Stimulated activated naive CD8-positive, alpha-beta T cell treated with anti-CD3 and anti-CD28 coated beads, Interleukin-15, amount 100 ng/mL, for 72 hours (primary cell): ENCODE measurements around the gene ADAM23.
A peak's percentile ranks its signal among the peaks of the same experiment; 100 is the strongest.

Experiments used
- ATAC-seq: fragments of 150-1000 bp; cut with Tn5 transposase; 2 replicates; pipeline ENCODE4 v1.10.0; 2021; ENCODE audit warnings: mild to moderate bottlenecking, moderate library complexity
- DNase-seq, 2 donors: peaks; one replicate each; pipeline ENCODE4 v3.0.0; 2021 to 2022
- H3K27ac Mint-ChIP-seq, 2 donors: one replicate each; pipeline ENCODE4 v1.8.0; 2022; ENCODE audit warnings: mild to moderate bottlenecking in 2 of 2, mixed read lengths in 2 of 2, moderate library complexity in 2 of 2
- H3K27me3 Mint-ChIP-seq: one replicate; pipeline ENCODE4 v1.8.0; 2022; ENCODE audit warnings: mixed read lengths
- H3K4me1 Mint-ChIP-seq: one replicate; pipeline ENCODE4 v1.8.0; 2022; ENCODE audit warnings: mild to moderate bottlenecking, mixed read lengths
- H3K4me3 Mint-ChIP-seq, 2 donors: one replicate each; pipeline ENCODE4 v1.8.0; 2022; ENCODE audit warnings: mild to moderate bottlenecking in 2 of 2, mixed read lengths in 2 of 2, moderate library complexity in 1 of 2
- H3K9me3 Mint-ChIP-seq, 2 donors: one replicate each; pipeline ENCODE4 v1.8.0; 2022; ENCODE audit warnings: mixed read lengths in 2 of 2

Gene ADAM23

DNA sequence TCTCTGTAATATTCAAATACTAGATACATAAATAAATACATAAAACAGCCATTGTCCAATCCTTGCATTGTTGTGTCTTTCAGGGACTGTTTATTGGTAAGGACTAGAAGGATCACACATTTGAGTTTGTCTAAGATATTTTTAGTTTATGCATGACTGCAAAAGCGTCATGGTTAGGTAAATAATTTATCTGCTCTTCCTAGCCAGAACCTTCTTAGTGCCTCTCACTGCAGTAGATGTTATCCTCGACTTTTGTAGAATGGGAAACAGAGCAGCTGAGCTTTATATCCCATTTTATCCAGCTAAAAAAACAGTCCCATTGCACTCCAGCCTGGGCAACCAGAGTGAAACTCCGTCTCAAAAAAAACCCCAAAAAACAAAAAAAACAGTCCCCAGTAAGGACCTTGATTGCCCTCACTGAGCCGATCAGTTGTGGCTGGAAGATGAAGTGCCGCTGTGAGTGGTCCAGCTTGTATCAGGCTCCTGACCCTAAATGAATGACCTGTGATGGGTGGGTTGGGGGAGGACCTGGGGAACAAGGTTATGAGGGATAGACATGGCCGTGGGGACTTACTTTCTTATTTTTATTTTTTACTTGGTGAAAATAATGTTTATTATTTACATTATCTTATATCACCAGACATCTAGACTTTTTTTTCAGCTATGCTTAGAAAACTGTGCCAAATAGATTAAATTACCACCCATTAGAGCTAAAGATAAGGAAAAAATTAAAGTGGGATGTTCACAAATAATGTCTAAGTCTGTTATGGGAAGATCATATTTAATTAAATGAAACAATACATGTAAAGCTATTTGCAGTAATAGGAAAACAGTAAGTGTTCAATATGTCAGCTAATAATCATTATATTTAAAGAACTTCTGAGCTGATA, 10.9 kb upstream of the ADAM23 start:
- ATAC-seq (no peak), DNase-seq (no peak)
- no peak overlapping the region for H3K4me3 Mint-ChIP-seq
- H3K27me3 Mint-ChIP-seq = peaks cover 11% of the 10 kb centered on the region
- no peak overlapping the region for H3K27ac Mint-ChIP-seq
- no peaks in the 10 kb centered on the region for H3K4me1 Mint-ChIP-seq
- H3K9me3 Mint-ChIP-seq = no peaks in the 10 kb centered on the region

DNA sequence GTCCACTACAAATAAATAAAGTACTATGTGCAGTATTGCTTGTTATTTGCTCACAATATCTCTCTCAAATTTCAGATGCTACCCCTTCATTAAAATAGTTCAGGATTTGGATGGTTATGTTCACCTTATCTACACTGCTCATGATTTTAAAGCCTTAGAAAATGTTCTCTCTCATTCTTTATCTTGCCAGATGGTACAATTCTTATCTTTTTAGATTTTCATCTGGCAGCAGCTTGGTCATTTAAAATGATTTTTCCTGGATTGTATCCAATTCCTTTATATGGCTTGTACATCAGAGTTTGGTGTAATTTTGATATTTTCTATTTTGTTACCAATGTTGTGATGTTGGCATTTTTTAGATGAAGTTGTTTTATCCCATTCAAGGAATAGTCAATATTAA, 10.1 kb upstream of the ADAM23 start:
- H3K4me3 Mint-ChIP-seq = no peak overlapping the region
- peaks cover 11% of the 10 kb centered on the region for H3K27me3 Mint-ChIP-seq
- no peaks in the 10 kb centered on the region for H3K9me3 Mint-ChIP-seq
- DNase-seq (no peak), ATAC-seq (no peak)
- no peaks in the 10 kb centered on the region for H3K4me1 Mint-ChIP-seq
- no peak overlapping the region for H3K27ac Mint-ChIP-seq

DNA sequence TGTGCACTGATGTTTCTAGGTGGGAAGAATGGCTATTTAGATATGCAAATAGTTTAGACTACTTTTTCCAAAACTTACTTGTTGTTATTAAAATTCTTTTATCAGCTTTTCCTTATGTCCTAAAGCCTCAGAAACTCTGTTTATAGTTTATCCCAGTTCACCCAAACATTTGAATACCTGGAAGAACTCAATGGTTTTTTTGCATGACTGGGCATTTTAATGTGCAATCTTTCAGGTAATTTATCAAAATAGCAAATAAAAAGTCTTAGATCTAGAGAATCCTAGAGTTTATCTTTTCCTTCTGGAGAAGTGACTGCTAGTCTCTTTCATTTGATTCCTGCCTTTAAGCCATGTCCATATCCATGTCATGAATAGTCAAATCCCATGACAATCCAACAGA, 9.6 kb upstream of the ADAM23 start:
- peaks cover 15% of the 10 kb centered on the region for H3K27me3 Mint-ChIP-seq
- ATAC-seq (no peak), DNase-seq (no peak)
- no peak overlapping the region for H3K27ac Mint-ChIP-seq
- no peak overlapping the region for H3K4me3 Mint-ChIP-seq
- no peaks in the 10 kb centered on the region for H3K4me1 Mint-ChIP-seq
- H3K9me3 Mint-ChIP-seq = no peaks in the 10 kb centered on the region

- no peak for ATAC-seq
- H3K4me3 Mint-ChIP-seq = no peak overlapping the region
- H3K9me3 Mint-ChIP-seq = no peaks in the 10 kb centered on the region
- no peak for DNase-seq
- H3K4me1 Mint-ChIP-seq = no peaks in the 10 kb centered on the region
- peaks cover 31% of the 10 kb centered on the region for H3K27me3 Mint-ChIP-seq
- H3K27ac Mint-ChIP-seq = no peak overlapping the region
These were observed 7.6 kb upstream of the ADAM23 start for GRCh38 chr2:206435742-206436141.

DNA sequence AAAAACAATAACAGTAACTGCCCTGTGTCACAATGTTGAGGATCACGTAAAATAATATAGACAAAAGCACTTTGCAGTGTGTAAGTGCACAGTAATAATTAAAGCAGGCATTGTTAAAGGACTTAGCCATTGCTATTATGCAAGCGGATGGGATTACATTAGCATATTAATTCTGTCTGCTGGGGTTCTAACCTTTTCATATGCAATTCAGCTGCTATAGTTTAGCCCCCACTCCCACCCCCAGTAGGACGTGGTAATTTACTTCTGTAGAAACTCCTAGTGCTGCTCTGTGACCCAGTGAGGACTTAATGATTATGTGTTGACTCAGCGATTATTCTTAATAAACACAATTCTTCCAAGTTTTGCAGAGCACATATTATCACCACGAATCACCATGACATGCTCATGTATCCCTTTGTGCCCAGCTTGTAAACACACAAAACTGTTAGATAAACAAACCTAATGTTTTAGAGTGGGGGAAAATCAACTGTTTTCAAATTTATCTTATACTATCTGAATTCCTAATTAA, 5.1 kb upstream of the ADAM23 start:
- Mint-ChIP-seq H3K27ac (no peak overlapping the region), H3K4me1 (peaks cover 11% of the 10 kb centered on the region), H3K9me3 (no peaks in the 10 kb centered on the region), H3K4me3 (no peak overlapping the region), H3K27me3 (peaks cover 56% of the 10 kb centered on the region)
- DNase-seq (no peak), ATAC-seq (no peak)

DNA sequence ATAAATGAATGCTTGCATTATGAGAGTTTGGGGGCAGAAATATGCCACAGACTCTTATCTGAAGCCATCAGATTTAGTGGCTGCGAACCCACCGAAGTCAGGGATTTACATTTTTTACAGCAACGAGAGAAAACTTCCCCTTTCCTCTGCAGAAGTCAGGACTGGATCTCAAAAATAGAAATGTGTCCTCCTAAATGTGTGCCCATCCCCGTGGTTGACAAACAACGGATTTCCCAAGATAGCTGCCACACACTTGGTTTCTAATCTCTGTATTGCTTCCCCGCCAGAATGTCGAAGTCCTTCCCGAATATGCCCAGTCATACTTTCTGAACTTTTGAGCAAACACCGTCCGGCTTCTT, 879 bp upstream of the ADAM23 start:
- Mint-ChIP-seq H3K27me3 (peaks cover 79% of the 10 kb centered on the region), H3K4me3 (peak overlapping the region; percentile 74 to 78), H3K27ac (no peak overlapping the region), H3K4me1 (peaks cover 18% of the 10 kb centered on the region), H3K9me3 (no peaks in the 10 kb centered on the region)
- no peak for DNase-seq
- ATAC-seq = no peak

DNA sequence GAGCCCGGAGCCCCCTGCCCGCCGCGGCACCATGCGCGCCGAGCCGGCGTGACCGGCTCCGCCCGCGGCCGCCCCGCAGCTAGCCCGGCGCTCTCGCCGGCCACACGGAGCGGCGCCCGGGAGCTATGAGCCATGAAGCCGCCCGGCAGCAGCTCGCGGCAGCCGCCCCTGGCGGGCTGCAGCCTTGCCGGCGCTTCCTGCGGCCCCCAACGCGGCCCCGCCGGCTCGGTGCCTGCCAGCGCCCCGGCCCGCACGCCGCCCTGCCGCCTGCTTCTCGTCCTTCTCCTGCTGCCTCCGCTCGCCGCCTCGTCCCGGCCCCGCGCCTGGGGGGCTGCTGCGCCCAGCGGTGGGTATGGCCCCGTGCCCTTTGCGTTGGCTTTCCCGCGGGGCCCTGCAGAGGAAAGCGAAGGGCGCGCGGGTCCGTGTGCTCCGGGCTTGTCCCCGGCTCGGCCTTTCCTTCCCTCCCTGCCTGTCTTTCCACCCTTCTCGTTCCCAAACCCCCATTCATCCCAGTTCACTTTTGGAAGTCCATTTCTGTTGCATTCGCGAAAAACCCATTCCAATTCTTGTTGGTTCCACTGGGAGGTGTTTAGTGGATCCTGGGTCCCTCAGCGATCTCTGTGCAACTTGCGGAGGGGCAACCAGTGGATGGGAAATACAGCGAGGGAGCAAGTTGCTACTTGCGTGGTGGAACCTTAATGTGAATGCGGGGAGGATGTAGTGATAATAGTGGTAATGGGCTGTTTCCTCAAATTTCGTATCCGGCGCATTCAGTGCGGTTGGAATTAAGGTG, 599 bp downstream of the ADAM23 start:
- H3K4me3 Mint-ChIP-seq = peak overlapping the region; percentile 80 to 88
- no peak overlapping the region for H3K27ac Mint-ChIP-seq
- peak in 1 of 2 donors; percentile 18 for DNase-seq
- peaks cover 87% of the 10 kb centered on the region for H3K27me3 Mint-ChIP-seq
- no peaks in the 10 kb centered on the region for H3K9me3 Mint-ChIP-seq
- peaks cover 18% of the 10 kb centered on the region for H3K4me1 Mint-ChIP-seq
- ATAC-seq = peak; percentile 75

DNA sequence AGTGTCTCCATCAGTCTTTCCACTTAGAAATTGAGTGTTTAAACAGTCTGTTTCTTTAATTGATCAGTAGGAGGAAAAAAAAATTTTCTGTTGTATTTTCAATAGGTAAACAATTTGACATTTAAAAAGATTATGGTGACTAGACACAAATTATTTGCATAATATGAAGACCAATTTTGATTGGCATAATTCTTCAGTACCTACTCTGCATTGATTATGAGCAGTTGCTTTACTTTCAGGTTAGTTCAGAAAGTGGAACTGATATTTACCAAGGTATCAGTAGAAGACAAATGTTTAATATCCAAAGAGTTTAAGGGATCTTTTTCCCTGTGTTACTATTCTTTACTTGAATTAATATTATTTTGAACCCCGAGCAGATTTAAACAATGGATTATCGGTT, 2.6 kb downstream of the ADAM23 start:
- Mint-ChIP-seq H3K4me3 (no peak overlapping the region), H3K27ac (no peak overlapping the region), H3K9me3 (peaks cover 0 to 5% of the 10 kb centered on the region in 2 donors), H3K4me1 (peaks cover 18% of the 10 kb centered on the region), H3K27me3 (peaks cover 81% of the 10 kb centered on the region)
- no peak for ATAC-seq
- no peak for DNase-seq

DNA sequence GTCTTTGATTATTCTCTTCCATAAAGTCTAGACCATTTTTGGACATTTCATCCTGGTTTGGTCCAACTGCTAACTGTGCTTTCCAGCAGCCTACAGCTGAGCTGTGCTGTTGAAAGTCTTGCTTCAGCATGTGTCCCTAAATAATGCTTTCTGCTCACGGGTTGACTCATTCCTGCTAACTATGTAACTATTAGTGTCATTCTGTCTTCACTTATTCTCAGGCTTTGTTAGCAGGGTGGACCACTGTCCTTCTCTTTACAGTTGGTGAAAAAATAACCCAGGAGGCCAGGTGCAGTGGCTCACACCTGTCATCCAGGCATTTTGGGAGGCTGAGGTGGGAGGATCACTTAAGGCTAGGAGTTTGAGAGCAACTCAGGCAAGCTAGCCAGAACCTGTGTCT, 8.9 kb downstream of the ADAM23 start:
- Mint-ChIP-seq H3K4me1 (no peaks in the 10 kb centered on the region), H3K27ac (no peak overlapping the region), H3K27me3 (peaks cover 41% of the 10 kb centered on the region), H3K9me3 (peaks cover 0 to 8% of the 10 kb centered on the region in 2 donors), H3K4me3 (no peak overlapping the region)
- DNase-seq (no peak), ATAC-seq (no peak)

DNA sequence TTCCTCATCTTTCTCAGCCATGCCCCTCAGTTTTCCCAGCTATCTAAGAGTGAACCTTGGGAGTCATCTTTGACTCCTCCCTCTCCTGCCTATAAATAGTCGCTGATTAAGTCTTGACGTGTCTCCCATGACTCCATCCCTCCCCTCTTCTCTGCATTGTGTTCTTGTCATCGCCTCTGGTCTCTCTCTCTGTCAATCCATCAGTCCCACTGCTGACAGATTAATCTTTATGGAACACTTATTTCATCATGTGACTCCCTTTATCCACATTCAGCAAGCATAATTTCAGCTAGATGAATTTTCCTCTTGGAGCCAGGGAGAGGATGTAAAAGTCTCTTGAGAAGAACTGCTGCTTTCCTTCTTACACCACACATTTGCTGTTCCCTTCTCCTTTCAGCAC, 9.4 kb downstream of the ADAM23 start:
- Mint-ChIP-seq H3K4me1 (no peaks in the 10 kb centered on the region), H3K27ac (no peak overlapping the region), H3K4me3 (no peak overlapping the region), H3K9me3 (peaks cover 0 to 8% of the 10 kb centered on the region in 2 donors), H3K27me3 (peaks cover 36% of the 10 kb centered on the region)
- DNase-seq = no peak
- no peak for ATAC-seq

DNA sequence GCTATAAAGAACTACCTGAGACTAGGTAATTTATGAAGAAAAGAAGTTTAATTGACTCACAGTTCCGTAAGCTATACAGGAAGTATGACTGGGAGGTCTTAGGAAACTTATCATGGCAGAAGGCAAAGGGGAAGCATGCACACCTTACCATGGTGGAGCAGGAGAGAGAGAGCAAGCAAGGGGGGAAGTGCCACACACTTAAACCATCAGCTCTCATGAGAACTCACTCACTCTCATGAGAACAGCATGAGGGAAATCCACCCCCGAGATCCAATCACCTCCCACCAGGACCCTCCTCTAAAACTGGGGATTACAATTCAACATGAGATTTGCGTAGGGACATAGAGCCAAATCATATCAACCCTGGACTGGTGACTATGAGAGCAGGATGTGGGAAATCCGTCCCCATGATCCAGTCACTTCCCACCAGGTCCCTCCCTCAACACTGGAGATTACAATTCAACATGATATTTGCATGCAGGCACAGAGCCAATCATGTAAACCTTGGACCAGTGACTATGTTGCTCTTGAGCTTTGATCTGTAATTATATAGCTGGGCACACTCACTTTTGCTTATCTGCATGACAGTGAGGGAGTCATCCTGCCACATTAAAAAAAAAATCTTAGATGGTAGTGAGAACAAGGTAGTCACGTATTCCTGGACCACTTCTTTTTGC, 12.9 kb downstream of the ADAM23 start:
- no peak for ATAC-seq
- H3K4me1 Mint-ChIP-seq = no peaks in the 10 kb centered on the region
- H3K27ac Mint-ChIP-seq = no peak overlapping the region
- H3K27me3 Mint-ChIP-seq = peaks cover 29% of the 10 kb centered on the region
- DNase-seq = no peak
- no peak overlapping the region for H3K4me3 Mint-ChIP-seq
- peaks cover 0 to under 1% of the 10 kb centered on the region in 2 donors for H3K9me3 Mint-ChIP-seq

GRCh38 chr2:206457188-206457634, 13.9 kb downstream of the ADAM23 start:
- H3K4me1 Mint-ChIP-seq = no peaks in the 10 kb centered on the region
- no peak for ATAC-seq
- H3K9me3 Mint-ChIP-seq = no peaks in the 10 kb centered on the region
- H3K27ac Mint-ChIP-seq = no peak overlapping the region
- H3K4me3 Mint-ChIP-seq = no peak overlapping the region
- peaks cover 34% of the 10 kb centered on the region for H3K27me3 Mint-ChIP-seq
- no peak for DNase-seq

DNA sequence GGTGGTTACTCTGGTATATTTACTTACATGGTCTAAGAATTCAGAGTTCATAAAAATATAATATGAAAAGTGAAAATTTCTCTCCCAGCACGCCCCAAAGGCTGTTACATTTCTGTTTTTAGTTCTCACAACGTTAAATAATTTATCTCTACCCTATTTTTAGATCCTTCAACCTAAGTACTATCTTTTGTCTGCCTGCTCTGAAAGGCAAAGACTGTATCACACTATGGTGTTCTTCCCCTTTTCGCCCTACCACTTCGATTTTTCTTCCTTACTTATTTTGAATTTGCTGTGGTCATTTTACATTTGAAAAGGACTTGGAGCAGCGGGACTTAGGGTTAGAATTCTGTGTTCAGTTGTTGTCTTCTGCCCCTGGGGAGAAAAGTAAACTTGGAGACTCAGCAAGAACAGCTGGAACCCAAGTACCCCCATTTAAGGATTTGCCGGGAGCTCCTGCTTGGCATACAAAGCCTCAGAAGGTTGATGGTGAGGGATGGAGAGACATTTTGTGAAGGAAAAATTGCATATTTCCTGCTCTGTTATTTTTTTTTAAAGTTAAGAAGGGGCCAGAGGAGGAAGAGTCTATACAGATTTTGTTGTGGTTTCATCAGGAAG, 19.0 kb downstream of the ADAM23 start:
- Mint-ChIP-seq H3K27ac (no peak overlapping the region), H3K27me3 (peaks cover 42% of the 10 kb centered on the region), H3K9me3 (peaks cover 0 to 8% of the 10 kb centered on the region in 2 donors), H3K4me3 (no peak overlapping the region), H3K4me1 (no peaks in the 10 kb centered on the region)
- DNase-seq (no peak), ATAC-seq (no peak)

DNA sequence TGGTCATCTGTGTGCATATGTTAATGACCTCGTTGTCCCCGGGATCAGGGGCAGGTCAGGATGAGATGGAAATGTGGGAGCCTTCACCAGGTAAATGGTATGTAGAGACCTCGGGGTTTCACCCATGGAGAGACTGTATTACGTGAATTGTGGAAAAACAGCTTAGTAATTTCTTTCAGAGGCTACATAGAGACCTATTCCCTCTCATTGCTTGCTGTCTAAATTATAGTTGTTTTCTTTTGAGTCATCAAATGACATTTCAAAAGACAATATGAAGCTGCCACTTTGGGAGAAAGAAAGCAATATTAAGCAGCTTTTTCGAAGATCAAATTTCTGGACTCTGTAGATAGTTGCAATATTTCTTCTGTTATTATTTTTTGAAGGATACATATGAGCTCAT, 20.4 kb downstream of the ADAM23 start:
- Mint-ChIP-seq H3K9me3 (peaks cover 5 to 18% of the 10 kb centered on the region in 2 donors), H3K4me3 (no peak overlapping the region), H3K27ac (no peak overlapping the region), H3K4me1 (no peaks in the 10 kb centered on the region), H3K27me3 (peaks cover 51% of the 10 kb centered on the region)
- ATAC-seq (no peak), DNase-seq (no peak)

DNA sequence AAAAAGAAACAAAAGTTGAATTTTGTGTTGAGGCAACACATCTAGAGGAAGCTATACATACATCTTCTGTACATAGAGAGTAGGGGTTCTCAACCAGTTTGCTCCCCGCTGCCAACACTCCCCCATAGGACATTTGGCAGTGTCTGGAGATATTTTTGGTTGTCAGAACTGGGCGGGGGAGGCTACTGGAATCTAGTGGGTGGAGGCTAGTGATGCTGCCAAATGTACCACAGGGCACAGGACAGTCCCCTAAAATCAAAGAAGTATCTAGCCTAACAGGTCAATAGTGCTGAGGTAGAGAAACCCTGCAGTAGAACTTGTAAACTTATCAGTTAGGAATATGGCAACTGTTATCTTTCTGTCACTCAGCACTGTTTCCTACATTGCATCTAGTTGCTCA, 21.3 kb downstream of the ADAM23 start:
- no peaks in the 10 kb centered on the region for H3K4me1 Mint-ChIP-seq
- peaks cover 9 to 18% of the 10 kb centered on the region in 2 donors for H3K9me3 Mint-ChIP-seq
- DNase-seq (no peak), ATAC-seq (no peak)
- no peak overlapping the region for H3K27ac Mint-ChIP-seq
- peaks cover 47% of the 10 kb centered on the region for H3K27me3 Mint-ChIP-seq
- no peak overlapping the region for H3K4me3 Mint-ChIP-seq
